Right lobe of liver (tissue), 4 donors: Measurements from ENCODE around the gene RAP1GAP2.

Experiments
- POLR2A ChIP-seq: fragments of 450-650 bp; IDR thresholded peaks from one replicate; pipeline ENCODE4 v1.6.1; 2017; ENCODE audit warnings: antibody characterized with exemption, mild to moderate bottlenecking
- TF ChIP-seq, protein P1 (sequence below), 4 donors: fragments of 200-600 bp in 3 of 4; fragments of 450-650 bp in 1 of 4; IDR thresholded peaks; one replicate each; pipeline versions ENCODE4 v1.5.1 to v1.8.0; 2016 to 2022; ENCODE audit warnings: antibody characterized with exemption in 4 of 4, mild to moderate bottlenecking in 2 of 4
- donor health status: DM: no; HTN: no; CAD: no.
- donor health status: DM: no; HTN: no; CAD: no.
- donor health status: DM: no; HTN: yes; CAD: no.

GRCh38 chr17:3002538-3003295 lies 206.5 kb downstream of the RAP1GAP2 start:
- TF ChIP-seq, protein P1, sequence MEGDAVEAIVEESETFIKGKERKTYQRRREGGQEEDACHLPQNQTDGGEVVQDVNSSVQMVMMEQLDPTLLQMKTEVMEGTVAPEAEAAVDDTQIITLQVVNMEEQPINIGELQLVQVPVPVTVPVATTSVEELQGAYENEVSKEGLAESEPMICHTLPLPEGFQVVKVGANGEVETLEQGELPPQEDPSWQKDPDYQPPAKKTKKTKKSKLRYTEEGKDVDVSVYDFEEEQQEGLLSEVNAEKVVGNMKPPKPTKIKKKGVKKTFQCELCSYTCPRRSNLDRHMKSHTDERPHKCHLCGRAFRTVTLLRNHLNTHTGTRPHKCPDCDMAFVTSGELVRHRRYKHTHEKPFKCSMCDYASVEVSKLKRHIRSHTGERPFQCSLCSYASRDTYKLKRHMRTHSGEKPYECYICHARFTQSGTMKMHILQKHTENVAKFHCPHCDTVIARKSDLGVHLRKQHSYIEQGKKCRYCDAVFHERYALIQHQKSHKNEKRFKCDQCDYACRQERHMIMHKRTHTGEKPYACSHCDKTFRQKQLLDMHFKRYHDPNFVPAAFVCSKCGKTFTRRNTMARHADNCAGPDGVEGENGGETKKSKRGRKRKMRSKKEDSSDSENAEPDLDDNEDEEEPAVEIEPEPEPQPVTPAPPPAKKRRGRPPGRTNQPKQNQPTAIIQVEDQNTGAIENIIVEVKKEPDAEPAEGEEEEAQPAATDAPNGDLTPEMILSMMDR (IDR thresholded peaks at IDR 0.05): no peak
- no peak for TF ChIP-seq POLR2A
